GOT3 (cell line): ENCODE results near the gene UBE3B.
"Not testable (repeated sequence)": the region's sequence is repeated elsewhere in the genome, so short reads cannot be mapped to it uniquely, and the experiment has no call there.

Experiments
- DNase-seq: peaks from one replicate; lab custom pipeline; 2025; ENCODE audit warnings: mixed read lengths; lab: John Stamatoyannopoulos, UW

Gene UBE3B, protein sequence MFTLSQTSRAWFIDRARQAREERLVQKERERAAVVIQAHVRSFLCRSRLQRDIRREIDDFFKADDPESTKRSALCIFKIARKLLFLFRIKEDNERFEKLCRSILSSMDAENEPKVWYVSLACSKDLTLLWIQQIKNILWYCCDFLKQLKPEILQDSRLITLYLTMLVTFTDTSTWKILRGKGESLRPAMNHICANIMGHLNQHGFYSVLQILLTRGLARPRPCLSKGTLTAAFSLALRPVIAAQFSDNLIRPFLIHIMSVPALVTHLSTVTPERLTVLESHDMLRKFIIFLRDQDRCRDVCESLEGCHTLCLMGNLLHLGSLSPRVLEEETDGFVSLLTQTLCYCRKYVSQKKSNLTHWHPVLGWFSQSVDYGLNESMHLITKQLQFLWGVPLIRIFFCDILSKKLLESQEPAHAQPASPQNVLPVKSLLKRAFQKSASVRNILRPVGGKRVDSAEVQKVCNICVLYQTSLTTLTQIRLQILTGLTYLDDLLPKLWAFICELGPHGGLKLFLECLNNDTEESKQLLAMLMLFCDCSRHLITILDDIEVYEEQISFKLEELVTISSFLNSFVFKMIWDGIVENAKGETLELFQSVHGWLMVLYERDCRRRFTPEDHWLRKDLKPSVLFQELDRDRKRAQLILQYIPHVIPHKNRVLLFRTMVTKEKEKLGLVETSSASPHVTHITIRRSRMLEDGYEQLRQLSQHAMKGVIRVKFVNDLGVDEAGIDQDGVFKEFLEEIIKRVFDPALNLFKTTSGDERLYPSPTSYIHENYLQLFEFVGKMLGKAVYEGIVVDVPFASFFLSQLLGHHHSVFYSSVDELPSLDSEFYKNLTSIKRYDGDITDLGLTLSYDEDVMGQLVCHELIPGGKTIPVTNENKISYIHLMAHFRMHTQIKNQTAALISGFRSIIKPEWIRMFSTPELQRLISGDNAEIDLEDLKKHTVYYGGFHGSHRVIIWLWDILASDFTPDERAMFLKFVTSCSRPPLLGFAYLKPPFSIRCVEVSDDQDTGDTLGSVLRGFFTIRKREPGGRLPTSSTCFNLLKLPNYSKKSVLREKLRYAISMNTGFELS

GRCh38 chr12:109477185-109477962 lies at the start of gene UBE3B, which contains the start of gene KCTD10:
Gene UBE3B, plus strand, starts transcription at chr12:109477634. Its CDS starts 5,918 bp downstream, at chr12:109483552.
Gene KCTD10, minus strand, starts transcription at chr12:109477300. Its CDS starts 38 bp downstream, at chr12:109477262.
- peak; percentile 21 for DNase-seq

DNA sequence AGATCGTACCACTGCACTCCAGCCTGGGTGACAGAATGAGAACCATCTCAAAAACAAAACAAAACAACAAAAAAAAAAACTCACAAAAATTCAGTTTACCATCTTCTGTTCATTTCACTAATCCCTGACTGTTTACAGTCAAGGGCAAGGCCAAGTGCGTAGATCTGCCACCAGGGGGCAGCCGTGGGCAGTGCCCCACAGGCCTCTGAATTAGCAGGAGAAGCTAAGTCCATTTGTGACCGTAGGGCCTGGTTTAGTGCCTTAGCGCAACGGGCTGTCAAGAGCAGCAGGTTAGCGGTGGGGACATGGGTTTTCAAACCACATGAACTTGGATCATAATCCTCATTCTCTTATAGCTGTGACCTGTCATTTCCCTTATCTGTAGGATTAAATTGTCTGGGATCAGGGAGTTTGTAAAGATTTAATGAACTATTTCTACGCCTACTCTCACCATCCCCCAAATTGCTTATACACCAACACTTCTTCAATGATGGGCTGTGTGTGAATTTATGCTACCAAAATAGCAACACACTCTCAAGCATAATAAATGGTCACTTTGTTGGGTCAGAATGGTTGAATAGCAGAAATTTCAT lies 49.3 kb upstream of the UBE3B start:
- peak; percentile 4 for DNase-seq

- DNase-seq, result not testable (repeated sequence)
These were observed 48.6 kb upstream of the UBE3B start for GRCh38 chr12:109428804-109429203.

DNA sequence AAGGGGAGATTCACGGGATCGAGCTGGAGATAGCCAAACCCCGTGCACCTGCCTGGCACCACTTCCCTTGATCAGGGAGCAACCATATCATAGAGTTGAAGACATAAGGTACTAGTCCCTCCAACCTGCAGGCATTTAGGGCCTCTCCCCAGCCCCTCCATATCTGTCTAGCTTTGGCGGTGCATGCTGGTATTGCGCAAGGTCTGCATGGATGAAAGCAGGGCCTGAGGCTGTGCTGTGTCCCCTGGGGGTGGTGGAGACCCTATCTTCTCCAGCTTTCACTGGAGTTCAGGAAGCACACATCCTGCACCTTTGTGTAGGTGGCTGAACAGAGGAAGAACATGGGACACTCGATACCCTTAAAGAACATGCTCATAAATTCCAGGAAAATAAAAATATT lies 47.2 kb upstream of the UBE3B start:
- no peak for DNase-seq

DNA sequence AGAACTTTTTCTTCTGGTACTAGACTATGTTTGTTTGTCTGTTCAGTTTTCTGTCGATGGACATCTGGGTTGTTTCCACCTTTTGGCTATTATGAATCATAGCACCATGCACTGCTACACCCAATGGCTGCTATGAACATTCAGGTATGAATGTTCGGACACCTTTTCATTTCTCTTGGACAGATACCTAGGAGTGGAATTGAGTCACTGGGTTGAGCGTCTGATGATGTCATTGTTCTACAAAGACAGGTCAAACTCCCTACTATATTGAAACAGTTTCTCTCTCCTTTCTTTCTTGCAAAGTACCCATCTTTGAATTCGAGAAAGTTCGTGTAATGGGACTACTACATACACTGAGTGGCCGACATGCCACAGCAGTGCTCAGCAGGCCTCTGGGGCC lies 45.0 kb upstream of the UBE3B start:
- no peak for DNase-seq

- peak; percentile 3 for DNase-seq
These were observed 44.6 kb upstream of the UBE3B start for GRCh38 chr12:109432842-109433304.

DNA sequence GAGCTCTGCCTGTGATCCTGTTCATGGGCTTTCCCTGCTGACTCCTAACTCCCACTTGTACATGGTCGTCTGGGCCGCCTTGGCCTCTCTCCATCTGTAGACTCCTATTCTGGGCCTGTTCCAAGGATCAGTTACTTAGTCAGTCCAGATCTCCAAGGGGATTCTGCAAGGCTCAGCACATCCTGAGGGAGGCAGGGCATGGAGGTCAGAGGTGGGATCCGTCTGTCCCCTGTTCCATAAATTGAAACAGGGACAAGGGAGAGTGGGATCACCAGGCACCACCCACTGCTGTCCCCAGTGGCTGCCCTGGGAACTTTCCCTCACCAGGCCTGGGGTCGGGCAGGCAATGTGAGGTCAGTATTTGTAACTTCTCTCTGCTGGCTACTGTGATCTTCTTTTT lies 43.8 kb upstream of the UBE3B start:
- no peak for DNase-seq

- no peak for DNase-seq
These were observed 42.9 kb upstream of the UBE3B start for GRCh38 chr12:109434582-109434981.

DNA sequence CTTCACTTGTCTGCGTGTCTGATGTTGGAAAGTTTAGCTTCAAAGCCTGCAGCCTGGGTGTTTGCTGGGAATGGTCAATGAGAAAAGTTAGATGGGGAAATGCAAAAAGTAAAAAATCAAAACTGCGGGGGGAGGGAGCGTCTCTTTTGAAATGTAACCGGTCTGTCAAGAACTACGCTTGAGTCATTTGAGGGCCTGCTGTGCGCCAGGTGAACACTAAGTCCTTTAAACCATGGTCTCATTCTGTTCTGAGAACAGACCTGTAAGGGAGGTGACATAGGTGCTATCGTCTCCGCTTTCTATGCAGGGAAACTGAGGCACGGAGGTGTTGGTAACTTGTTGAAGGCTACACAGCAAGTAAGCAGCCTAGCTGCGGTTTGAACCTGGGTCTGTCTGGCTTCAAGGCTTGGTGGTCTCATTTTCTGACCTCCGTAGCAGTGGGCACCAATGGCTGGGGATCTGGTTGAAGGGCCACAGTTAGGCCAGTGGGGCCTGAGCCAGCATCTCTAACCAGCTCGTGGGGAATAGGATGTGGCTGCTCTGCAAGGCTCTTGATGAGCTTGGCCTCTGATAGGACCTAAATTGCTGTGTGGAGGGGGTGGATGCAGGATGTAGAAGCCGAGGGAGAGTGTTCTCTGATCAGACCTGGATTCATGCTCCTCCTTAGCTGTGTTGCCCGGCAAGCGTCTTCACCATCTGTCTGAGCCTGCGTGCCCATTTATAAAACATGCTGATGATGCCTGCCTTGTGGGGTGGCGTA lies 41.8 kb upstream of the UBE3B start:
- DNase-seq, result no peak

- DNase-seq, result no peak
These were observed 41.3 kb upstream of the UBE3B start for GRCh38 chr12:109436188-109436560.

- no peak for DNase-seq
These were observed 38.3 kb upstream of the UBE3B start for GRCh38 chr12:109439181-109439580.

- not testable (repeated sequence) for DNase-seq
These were observed 37.5 kb upstream of the UBE3B start for GRCh38 chr12:109439951-109440350.

- no peak for DNase-seq
These were observed 36.5 kb upstream of the UBE3B start for GRCh38 chr12:109440851-109441490.

DNA sequence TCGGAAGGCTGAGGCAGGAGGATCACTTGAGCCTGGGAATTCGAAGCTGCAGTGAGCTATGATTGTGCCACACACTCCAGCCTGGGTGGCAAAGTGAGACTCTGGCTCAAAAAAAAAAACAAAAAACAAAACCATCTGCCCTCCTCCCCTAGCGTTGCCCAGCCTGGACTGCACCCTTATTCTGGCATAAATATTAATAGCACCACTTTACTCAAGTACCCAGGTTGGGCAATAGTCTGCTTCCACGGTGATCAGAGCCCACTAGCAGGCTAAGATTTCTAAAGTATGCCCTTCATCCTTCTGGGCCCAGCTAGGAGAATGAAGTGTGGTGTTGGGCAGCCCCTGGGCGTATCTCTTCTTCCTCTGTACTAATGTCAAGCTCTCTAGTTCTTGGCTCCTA lies 33.6 kb upstream of the UBE3B start:
- DNase-seq, result no peak

- DNase-seq, result no peak
These were observed 33.2 kb upstream of the UBE3B start for GRCh38 chr12:109444259-109444658.

DNA sequence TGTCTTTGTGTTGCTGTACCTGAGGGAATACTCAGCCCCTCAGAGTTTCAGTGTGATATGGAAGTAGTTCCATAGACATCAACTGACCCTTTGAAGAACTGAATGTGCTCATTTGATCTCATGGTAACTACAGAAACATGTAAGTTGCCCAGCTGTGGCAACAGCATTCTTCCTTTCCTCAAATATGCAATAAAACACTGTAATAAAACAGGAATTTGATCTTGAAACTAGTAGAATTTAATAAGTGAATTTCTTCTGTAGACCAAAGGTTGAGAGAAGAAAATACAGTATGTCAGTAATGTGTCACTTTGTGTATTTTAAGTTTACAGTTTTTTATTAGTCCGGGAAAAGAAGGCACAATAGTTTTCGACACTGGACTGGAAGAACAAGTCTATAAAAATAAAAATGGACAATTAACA lies 32.2 kb upstream of the UBE3B start:
- DNase-seq, result no peak

GRCh38 chr12:109446869-109447268 lies 30.6 kb upstream of the UBE3B start:
- DNase-seq, result no peak

- no peak for DNase-seq
These were observed 30.0 kb upstream of the UBE3B start for GRCh38 chr12:109447482-109447881.

DNA sequence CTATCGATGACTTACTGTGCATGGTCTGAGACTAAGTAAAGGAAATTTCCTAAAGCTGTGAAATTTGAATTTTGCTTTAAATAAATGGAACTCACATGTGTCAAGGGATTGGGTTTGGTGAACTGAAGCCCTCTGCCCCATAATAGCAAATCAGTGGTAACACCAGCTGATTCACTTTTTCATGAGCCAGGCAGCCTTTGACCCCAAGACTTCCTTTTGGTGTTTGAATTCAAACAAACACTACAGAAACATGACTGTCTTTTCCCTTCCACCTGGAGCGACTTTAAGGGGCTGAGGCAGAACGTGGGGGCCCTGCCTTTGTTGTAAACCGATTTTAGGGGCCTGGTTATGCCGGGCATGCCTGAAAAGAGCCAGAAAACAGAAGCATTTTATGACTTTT lies 29.2 kb upstream of the UBE3B start:
- DNase-seq, result no peak
